ENCODE measurements around the gene GALNT14. TPM values are rescaled to one million over a fixed set of nuclear protein-coding genes. Genes with fewer than 3 reads are reported as not detected.

Gene GALNT14
- total and polyA plus RNA-seq, 2 of the 13 experiments (the other 11 are each of a cell fraction or from before 2014, with no cell fraction given), result not detected

GRCh38 chr2:30897539-30897938 lies 240.7 kb downstream of the GALNT14 start (continued):
- TF ChIP-seq, protein P1, sequence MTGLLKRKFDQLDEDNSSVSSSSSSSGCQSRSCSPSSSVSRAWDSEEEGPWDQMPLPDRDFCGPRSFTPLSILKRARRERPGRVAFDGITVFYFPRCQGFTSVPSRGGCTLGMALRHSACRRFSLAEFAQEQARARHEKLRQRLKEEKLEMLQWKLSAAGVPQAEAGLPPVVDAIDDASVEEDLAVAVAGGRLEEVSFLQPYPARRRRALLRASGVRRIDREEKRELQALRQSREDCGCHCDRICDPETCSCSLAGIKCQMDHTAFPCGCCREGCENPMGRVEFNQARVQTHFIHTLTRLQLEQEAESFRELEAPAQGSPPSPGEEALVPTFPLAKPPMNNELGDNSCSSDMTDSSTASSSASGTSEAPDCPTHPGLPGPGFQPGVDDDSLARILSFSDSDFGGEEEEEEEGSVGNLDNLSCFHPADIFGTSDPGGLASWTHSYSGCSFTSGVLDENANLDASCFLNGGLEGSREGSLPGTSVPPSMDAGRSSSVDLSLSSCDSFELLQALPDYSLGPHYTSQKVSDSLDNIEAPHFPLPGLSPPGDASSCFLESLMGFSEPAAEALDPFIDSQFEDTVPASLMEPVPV (CRISPR knock-in tag; IDR thresholded peaks at IDR 0.05), result no peak
- TF ChIP-seq ZNF547 (CRISPR knock-in tag; IDR thresholded peaks at IDR 0.05), result no peak
- TF ChIP-seq ELF3 (CRISPR knock-in tag; IDR thresholded peaks at IDR 0.05), result no peak
- TF ChIP-seq, protein P2, sequence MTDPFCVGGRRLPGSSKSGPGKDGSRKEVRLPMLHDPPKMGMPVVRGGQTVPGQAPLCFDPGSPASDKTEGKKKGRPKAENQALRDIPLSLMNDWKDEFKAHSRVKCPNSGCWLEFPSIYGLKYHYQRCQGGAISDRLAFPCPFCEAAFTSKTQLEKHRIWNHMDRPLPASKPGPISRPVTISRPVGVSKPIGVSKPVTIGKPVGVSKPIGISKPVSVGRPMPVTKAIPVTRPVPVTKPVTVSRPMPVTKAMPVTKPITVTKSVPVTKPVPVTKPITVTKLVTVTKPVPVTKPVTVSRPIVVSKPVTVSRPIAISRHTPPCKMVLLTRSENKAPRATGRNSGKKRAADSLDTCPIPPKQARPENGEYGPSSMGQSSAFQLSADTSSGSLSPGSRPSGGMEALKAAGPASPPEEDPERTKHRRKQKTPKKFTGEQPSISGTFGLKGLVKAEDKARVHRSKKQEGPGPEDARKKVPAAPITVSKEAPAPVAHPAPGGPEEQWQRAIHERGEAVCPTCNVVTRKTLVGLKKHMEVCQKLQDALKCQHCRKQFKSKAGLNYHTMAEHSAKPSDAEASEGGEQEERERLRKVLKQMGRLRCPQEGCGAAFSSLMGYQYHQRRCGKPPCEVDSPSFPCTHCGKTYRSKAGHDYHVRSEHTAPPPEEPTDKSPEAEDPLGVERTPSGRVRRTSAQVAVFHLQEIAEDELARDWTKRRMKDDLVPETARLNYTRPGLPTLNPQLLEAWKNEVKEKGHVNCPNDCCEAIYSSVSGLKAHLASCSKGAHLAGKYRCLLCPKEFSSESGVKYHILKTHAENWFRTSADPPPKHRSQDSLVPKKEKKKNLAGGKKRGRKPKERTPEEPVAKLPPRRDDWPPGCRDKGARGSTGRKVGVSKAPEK (CRISPR knock-in tag; IDR thresholded peaks at IDR 0.05; ENCODE audit: borderline replicate concordance), result no peak
- TF ChIP-seq CCDC6 (CRISPR knock-in tag; IDR thresholded peaks at IDR 0.05), result no peak
- TF ChIP-seq BCL6 (CRISPR knock-in tag; IDR thresholded peaks at IDR 0.05), result no peak
- TF ChIP-seq SOX6 (IDR thresholded peaks at IDR 0.05), result no peak
- TF ChIP-seq SOX6 (CRISPR knock-in tag; IDR thresholded peaks at IDR 0.05), result no peak

DNA sequence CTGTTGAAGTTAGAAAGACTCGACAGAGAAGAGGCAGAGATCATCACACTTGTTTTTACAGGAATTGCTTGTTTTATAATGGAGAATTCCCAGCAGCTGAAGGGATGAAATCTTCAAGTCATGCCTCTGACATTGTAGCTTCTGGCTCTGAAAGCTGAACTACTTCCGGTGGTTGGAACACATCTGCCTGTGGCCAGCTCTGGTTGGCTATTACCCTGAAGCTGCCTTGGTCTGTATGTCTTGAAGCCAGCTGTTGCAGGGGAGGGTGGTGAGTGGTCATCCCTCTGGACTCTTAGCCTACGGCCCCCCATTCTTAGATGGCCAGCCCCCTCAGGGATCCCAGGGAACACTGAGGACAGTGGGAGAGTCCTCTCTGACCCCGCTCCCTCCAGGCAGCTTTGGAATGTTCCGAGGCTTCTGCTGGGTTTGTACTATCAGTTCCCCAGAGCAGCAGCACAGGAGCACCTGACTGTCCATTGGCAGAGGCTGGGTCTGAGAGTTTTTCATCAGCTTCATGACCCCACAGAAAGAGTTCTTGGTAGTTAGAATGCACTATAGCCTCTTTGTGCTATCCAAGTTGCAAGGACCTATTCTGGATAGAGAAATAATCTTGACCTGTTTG lies 243.6 kb downstream of the GALNT14 start:
- H3K27me3 ChIP-seq (ENCODE audit: control insufficient read depth in 1 of 2, insufficient read depth in 2 of 2, low read length in 2 of 2), result peaks cover 0 to 21% of the 10 kb centered on the region in 2 experiments; a peak in 3 of 5 replicates
- no peak overlapping the region for H3K9ac ChIP-seq (ENCODE audit: insufficient read depth, low read depth, low read length)
- in situ Hi-C loops (cut with HindIII; ENCODE audit: extremely low pct_ligation_motif_present, low pct_unique_long_range_greater_than_20kb), result no loop called here
- H3K9me3 ChIP-seq (ENCODE audit: low read length), result no peaks in the 10 kb centered on the region
- no TSS peak for BruUV-seq (replicated peaks)
- DNase-seq (ENCODE audit: low spot score), result no peak
- H3K4me2 ChIP-seq (ENCODE audit: low read depth, low read length), result no peak overlapping the region
- CTCF ChIA-PET (ENCODE audit: low intra/inter-chr PET ratio, low total read pairs), result no interaction called here
- H2AFZ ChIP-seq (ENCODE audit: low read length), result no peak overlapping the region
- no peaks in the 10 kb centered on the region for H3K4me1 ChIP-seq (ENCODE audit: insufficient read depth, low read length)
- H3K36me3 ChIP-seq (replicated peaks in 1 of 2; ENCODE audit: control insufficient read depth in 1 of 2, insufficient read depth in 2 of 2, low read length in 2 of 2), result no peaks in the 10 kb centered on the region
- H3K79me2 ChIP-seq (ENCODE audit: insufficient read depth, low read length), result no peaks in the 10 kb centered on the region
- ATAC-seq, result no peak
- 7% methylated on average over 3 of the region's 5 CpGs for WGBS (ENCODE audit: low lambda C conversion rate)
- no peak for FAIRE-seq
- intact Hi-C loops (cut with micrococcal nuclease; ENCODE audit: unreplicated experiment), result no loop called here
- H4K20me1 ChIP-seq (ENCODE audit: insufficient read depth, low read length), result no peaks in the 10 kb centered on the region
- no peak overlapping the region for H3K4me3 ChIP-seq (replicated peaks in 1 of 3; ENCODE audit: insufficient read depth in 1 of 3, low read depth in 2 of 3, low read length in 3 of 3)
- POLR2A ChIA-PET, result no interaction called here
- no peak overlapping the region for H3K27ac ChIP-seq (ENCODE audit: extremely low read length, insufficient read depth, low read length)
- TF ChIP-seq ZSCAN22 (CRISPR knock-in tag; IDR thresholded peaks at IDR 0.05), result no peak
- TF ChIP-seq ZFP36L2 (CRISPR knock-in tag; IDR thresholded peaks at IDR 0.05), result no peak
- TF ChIP-seq ZNF20 (CRISPR knock-in tag; IDR thresholded peaks at IDR 0.05), result no peak
- no peak for TF ChIP-seq CBFB (CRISPR knock-in tag; IDR thresholded peaks at IDR 0.05)
- no peak for TF ChIP-seq ZNF687 (CRISPR knock-in tag; IDR thresholded peaks at IDR 0.05)
- TF ChIP-seq ZNF597 (CRISPR knock-in tag; IDR thresholded peaks at IDR 0.05), result no peak
